Activated CD4-positive, alpha-beta T cell treated with anti-CD3 and anti-CD28 coated beads for 36 hours (primary cell): ENCODE data around the gene FRMD4A. TPM values are rescaled to one million over a fixed set of nuclear protein-coding genes. Genes with fewer than 3 reads are reported as not detected.
A peak's percentile ranks its signal among the peaks of the same experiment; 100 is the strongest.

Experiments
- ATAC-seq: fragments of 200-7000 bp; cut with Tn5 transposase; one replicate; pipeline ENCODE4 v1.10.0; 2021; ENCODE audit warnings: mild to moderate bottlenecking, moderate library complexity
- CTCF ChIA-PET: fragments of 350-600 bp; sonication (Branson Sonifier 250); formaldehyde crosslinking; loops from one replicate; lab custom pipeline; 2021; ENCODE audit warnings: antibody characterized with exemption; lab: Charles Lee
- POLR2A ChIA-PET: fragments of 350-600 bp; sonication (Branson Sonifier 250); formaldehyde crosslinking; loops from one replicate; lab custom pipeline; 2021; ENCODE audit warnings: antibody characterized with exemption, inconsistent platforms; lab: Charles Lee
- DNase-seq: peaks from one replicate; pipeline ENCODE4 v3.0.0-alpha.2; 2020
- H3K27ac Mint-ChIP-seq: one replicate; pipeline ENCODE4 v1.8.0; 2021; ENCODE audit warnings: mixed read lengths
- H3K27me3 Mint-ChIP-seq: one replicate; pipeline ENCODE4 v1.8.0; 2021; ENCODE audit warnings: mixed read lengths
- H3K36me3 Mint-ChIP-seq: one replicate; pipeline ENCODE4 v1.8.0; 2021; ENCODE audit warnings: low read depth, mixed read lengths
- H3K4me1 Mint-ChIP-seq: one replicate; pipeline ENCODE4 v1.8.0; 2021; ENCODE audit warnings: mixed read lengths
- H3K4me3 Mint-ChIP-seq: one replicate; pipeline ENCODE4 v1.8.0; 2021; ENCODE audit warnings: mild to moderate bottlenecking, moderate library complexity, mixed read lengths
- H3K9me3 Mint-ChIP-seq: one replicate; pipeline ENCODE4 v1.8.0; 2021; ENCODE audit warnings: low read depth, mixed read lengths
- intact Hi-C, 2 experiments: fragments of 100-400 bp; cut with DNase I in 1 of 2; cut with micrococcal nuclease in 1 of 2; formaldehyde crosslinking; loops; one replicate each; pipeline versions ENCODE4 v1.14.2 to v1.15.1; 2022 to 2024; cut with DNase I, micrococcal nuclease
- total RNA-seq, 2 experiments: library from RNA; stranded (reverse); gene quantifications; one replicate each; pipeline ENCODE4 v1.2.3, GENCODE V29; 2021

Gene FRMD4A
- total RNA-seq, 2 experiments from 2014 or later = 0.85 to 1.3 TPM

DNA sequence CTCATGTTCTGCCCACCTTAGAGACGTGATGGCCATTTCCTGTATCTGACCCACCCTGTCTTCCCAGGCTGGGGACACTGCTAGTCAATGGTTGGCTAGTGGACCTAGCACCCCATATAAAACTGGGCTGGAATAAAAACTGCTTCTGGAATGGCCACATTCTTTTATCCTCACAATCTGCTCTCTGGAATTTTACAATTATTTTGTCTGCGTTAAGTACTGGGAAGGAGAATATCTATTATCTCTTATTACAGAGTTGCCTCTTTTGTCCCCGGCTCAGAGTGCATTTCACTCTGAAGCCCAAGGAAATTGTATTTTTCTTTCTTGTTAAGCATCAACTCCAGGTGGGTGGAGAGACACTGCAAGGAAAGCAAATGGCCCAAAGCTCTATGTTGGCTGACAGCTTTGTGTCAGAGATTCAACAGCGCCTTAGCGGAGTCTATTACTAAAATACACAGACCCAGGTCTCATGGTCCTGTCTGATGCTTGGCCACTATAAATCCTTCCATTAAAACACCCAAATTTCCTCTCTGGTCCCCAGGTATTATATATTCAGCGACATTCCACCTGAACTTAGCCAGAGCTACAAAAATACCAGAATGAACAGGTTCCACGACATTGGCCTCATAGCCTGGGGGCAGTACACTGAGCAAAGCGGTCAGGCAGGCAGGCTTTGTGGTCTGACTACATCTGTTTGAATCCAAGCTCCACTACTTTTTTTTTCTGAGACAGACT is 622.3 kb downstream of the FRMD4A start:
- ATAC-seq (no peak), DNase-seq (no peak)
- ChIA-PET CTCF (interaction anchor here (0.6 kb wide), 1 partner anchor 67 kb away, joined by 3 read pairs; no protein-coding TSS in a partner anchor), POLR2A (no interaction called here)
- no peaks in the 10 kb centered on the region for H3K9me3 Mint-ChIP-seq
- H3K36me3 Mint-ChIP-seq = no peaks in the 10 kb centered on the region
- H3K27me3 Mint-ChIP-seq = peaks cover 24% of the 10 kb centered on the region
- H3K4me1 Mint-ChIP-seq = peaks cover 27% of the 10 kb centered on the region
- H3K27ac Mint-ChIP-seq = no peak overlapping the region
- intact Hi-C loops = no loop called here
- no peak overlapping the region for H3K4me3 Mint-ChIP-seq

DNA sequence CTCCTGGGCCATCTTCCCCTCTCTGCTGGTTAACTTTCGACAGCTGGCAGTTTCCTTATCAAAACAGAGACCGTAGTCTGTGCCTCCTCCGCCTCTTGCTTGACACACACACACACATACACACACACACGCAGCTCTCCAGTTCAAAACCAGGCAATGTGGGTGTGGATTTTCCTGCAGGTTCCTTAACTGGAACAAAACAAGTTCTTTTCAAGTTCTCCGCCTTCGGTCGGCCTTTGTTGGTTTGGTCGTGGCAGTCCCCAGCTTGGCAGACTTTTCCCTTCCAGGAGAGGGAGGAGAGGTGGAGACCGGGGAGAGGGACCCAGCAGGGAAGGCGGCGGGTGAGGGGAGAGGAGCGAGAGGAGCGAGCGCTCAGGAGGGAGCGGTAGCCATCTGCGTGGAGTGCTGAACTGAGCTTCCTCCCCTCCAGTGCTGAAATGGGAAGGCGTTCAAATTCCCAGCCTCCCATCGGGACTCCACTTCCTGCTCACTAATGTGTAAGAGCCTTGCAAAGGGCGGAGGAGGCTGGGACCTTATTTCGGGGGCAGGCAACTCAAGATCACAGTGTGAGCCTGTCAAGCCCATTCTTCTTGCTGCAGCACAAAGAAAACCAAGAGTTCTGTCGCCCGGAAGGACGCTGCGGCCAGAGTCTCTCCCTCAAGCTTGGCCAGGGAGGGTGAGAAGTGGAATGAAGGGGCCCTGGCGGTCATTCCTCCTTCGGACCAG is 623.4 kb downstream of the FRMD4A start:
- intact Hi-C loops = no loop called here
- ChIA-PET POLR2A (no interaction called here), CTCF (interaction anchor here (1.0 to 1.1 kb wide), 2 partner anchors 11 to 70 kb away, joined by 4 read pairs; no protein-coding TSS in a partner anchor)
- Mint-ChIP-seq H3K27me3 (peaks cover 25% of the 10 kb centered on the region), H3K9me3 (no peaks in the 10 kb centered on the region), H3K4me1 (peaks cover 19% of the 10 kb centered on the region), H3K27ac (peak overlapping the region; percentile 13), H3K36me3 (no peaks in the 10 kb centered on the region), H3K4me3 (peak overlapping the region; percentile 49)
- peak; percentile 48 for DNase-seq
- peak; percentile 51 for ATAC-seq

DNA sequence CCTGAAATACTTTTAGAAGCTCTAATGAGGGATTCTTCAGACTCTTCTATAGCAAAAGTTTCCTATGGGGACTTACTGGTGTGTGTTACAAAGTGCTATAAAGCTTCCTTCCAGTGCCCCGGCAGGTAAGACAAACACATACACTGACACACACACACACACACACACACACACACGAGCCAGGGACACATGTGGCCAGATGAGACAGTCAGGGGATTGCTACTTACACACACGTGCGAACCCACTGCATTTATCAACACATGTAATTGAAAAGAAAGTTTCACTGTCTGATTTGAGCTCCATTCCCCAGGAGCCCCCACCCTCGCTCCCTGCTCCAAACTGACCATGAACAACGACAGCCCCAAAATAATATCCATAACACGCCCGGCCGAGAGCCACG is 624.1 kb downstream of the FRMD4A start:
- Mint-ChIP-seq H3K9me3 (no peaks in the 10 kb centered on the region), H3K4me1 (peaks cover 19% of the 10 kb centered on the region), H3K27ac (no peak overlapping the region), H3K27me3 (peaks cover 25% of the 10 kb centered on the region), H3K36me3 (no peaks in the 10 kb centered on the region), H3K4me3 (peak overlapping the region; percentile 49)
- DNase-seq (no peak), ATAC-seq (no peak)
- ChIA-PET POLR2A (interaction anchor here (0.7 kb wide), 1 partner anchor 968 kb away, joined by 5 read pairs; no protein-coding TSS in a partner anchor), CTCF (interaction anchor here (1.0 kb wide), 1 partner anchor 71 kb away, joined by 4 read pairs; no protein-coding TSS in a partner anchor)
- intact Hi-C loops = no loop called here

DNA sequence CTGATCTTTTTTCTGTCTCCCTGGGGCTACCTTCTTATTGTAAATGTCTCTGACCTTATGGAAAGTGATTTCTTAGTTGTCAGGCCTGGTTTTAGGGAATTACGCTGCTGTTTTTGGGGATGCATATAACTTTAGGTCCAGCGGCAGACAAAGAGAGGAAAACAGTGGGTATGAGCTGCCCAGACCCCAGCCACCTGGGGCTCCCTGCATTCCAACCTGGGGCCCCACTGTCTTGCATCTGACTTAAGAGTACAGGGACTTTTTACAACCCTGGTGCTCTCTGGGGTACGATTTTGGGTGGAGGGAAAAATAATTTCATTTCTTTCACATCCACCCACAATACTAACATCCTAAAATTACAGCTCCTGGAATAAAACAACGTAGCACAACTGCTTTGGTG is 624.5 kb downstream of the FRMD4A start:
- intact Hi-C loops = no loop called here
- ATAC-seq (no peak), DNase-seq (no peak)
- no peak overlapping the region for H3K27ac Mint-ChIP-seq
- ChIA-PET CTCF (interaction anchor here (1.0 to 1.2 kb wide), 2 partner anchors 13 to 71 kb away, joined by 3 to 4 read pairs; no protein-coding TSS in a partner anchor), POLR2A (interaction anchor here (0.7 kb wide), 1 partner anchor 968 kb away, joined by 5 read pairs; no protein-coding TSS in a partner anchor)
- H3K4me1 Mint-ChIP-seq = peaks cover 19% of the 10 kb centered on the region
- no peaks in the 10 kb centered on the region for H3K9me3 Mint-ChIP-seq
- H3K4me3 Mint-ChIP-seq = no peak overlapping the region
- no peaks in the 10 kb centered on the region for H3K36me3 Mint-ChIP-seq
- peaks cover 26% of the 10 kb centered on the region for H3K27me3 Mint-ChIP-seq

DNA sequence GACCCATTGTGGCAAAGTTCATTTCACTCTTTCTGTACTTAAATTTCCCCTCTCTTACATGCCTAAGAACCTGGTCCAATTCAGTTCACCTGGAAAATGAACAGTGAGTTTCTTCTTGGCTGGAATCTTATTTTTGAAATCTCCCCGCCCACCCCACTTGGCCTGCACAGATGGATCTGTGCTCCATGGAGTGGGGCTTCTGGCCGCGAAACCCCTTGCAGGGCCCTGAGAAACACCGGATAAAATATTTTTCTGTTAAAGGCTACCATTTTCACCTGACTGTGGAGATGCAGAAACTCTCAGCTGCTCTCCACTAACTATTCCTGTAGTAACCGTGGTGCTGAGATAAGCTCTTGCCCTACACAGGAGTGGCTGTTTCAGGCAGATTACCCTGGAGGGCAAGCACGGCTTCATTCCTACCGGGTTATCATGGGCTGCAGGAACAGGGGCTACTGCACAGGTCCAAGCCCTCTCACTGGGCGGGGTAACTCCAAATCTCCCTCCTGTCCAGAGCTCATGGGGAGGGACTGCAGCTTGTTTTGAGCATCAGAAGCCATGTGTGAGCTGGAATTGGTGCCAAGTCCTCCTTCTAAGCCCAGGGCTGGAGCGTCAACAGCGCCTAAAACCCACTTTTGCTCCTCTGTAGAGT is 625.1 kb downstream of the FRMD4A start:
- Mint-ChIP-seq H3K36me3 (no peaks in the 10 kb centered on the region), H3K9me3 (no peaks in the 10 kb centered on the region), H3K4me3 (no peak overlapping the region), H3K27ac (no peak overlapping the region), H3K27me3 (peaks cover 27% of the 10 kb centered on the region), H3K4me1 (peaks cover 19% of the 10 kb centered on the region)
- no peak for ATAC-seq
- CTCF ChIA-PET = interaction anchor here (0.6 to 1.2 kb wide), 2 partner anchors 13 to 1733 kb away, joined by 3 read pairs; no protein-coding TSS in a partner anchor
- intact Hi-C loops = no loop called here
- DNase-seq = no peak
- POLR2A ChIA-PET = interaction anchor here (0.7 kb wide), 1 partner anchor 969 kb away, joined by 5 read pairs; no protein-coding TSS in a partner anchor

DNA sequence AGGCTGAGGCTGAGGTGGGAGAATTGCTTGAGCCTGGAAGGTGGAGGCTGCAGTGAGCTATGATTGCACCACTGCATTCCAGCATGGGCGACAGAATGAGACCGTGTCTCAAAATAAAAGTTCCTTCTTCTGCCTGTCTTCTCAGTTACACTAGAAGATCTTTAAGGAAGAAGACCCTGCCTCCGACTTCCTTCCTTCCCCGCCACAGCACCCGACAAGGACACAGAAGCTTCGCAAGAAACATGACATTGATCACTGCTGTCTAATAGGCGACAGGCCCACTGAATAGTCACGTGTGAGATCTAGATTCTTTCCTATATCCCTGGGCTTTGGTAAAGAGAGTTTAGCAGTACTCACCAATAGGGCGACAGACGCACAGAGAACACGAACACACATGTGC is 625.8 kb downstream of the FRMD4A start:
- intact Hi-C loops = no loop called here
- CTCF ChIA-PET = interaction anchor here (0.6 to 1.2 kb wide), 2 partner anchors 14 to 1734 kb away, joined by 3 read pairs; no protein-coding TSS in a partner anchor
- Mint-ChIP-seq H3K36me3 (no peaks in the 10 kb centered on the region), H3K27me3 (peaks cover 27% of the 10 kb centered on the region), H3K4me1 (peaks cover 19% of the 10 kb centered on the region), H3K4me3 (no peak overlapping the region), H3K9me3 (no peaks in the 10 kb centered on the region), H3K27ac (no peak overlapping the region)
- POLR2A ChIA-PET = no interaction called here
- ATAC-seq (no peak), DNase-seq (no peak)

DNA sequence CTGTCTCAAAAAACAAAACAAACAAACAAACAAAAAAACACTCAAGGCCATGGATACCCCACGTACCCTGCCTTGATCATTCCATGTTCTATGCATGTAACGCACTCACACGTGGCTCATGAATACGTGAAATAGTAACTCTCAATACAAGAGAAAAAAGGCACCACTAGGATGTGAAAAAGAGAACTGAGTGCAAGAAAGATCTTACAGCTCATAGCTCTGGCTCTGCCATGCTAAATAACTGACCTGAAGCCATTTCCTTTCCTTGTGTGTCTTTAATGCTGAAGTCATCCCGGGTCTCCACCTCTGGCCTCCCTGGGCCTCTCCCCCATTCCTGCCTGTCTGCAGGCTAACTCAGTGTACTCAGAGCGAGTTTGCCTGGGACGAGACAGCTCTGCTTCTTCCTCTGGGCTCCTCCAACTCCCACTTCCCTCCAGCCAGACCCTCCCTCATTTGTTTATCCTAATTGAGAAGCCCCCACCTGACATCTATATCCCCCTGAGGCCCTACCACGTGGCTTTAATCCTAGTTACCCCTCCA is 626.7 kb downstream of the FRMD4A start:
- Mint-ChIP-seq H3K27ac (no peak overlapping the region), H3K4me3 (no peak overlapping the region), H3K4me1 (peaks cover 19% of the 10 kb centered on the region), H3K36me3 (no peaks in the 10 kb centered on the region), H3K9me3 (no peaks in the 10 kb centered on the region), H3K27me3 (peaks cover 27% of the 10 kb centered on the region)
- POLR2A ChIA-PET = no interaction called here
- intact Hi-C loops = no loop called here
- DNase-seq (no peak), ATAC-seq (no peak)
- CTCF ChIA-PET = no interaction called here

DNA sequence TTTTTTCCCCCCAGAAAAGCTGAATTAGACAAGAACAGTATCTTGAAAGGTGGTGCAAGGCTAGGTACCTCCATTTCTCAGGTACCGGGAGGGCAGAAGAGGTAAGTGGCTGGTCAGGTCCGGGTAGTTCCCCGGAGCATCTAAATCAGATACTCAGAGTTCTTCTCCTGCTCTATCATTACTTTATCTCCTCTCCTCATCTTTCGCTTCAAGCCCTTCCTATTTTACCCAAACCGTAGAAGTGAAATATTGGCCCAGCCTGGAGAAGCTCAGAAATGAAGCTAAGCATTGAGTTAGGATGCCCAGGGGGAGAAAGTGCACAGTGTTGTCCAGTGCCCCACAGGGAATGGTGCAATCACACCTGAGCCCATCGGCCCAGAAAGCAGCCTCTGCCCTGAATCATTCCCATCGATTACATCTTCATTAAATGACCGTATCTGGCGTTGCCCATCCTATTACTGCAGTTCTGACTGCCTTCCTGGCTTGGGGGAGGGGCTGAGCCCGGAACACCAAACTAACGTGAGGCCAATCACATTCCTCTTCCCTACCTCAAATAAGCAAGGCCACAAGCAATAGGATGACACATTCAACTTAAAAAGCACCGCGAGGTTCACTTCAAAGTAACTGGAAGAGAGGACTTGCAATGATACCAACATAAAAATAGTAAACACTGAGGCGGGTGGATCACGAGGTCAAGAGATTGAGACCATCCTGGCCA is 627.5 kb downstream of the FRMD4A start:
- Mint-ChIP-seq H3K27me3 (peaks cover 26% of the 10 kb centered on the region), H3K36me3 (no peaks in the 10 kb centered on the region), H3K4me1 (peaks cover 19% of the 10 kb centered on the region), H3K4me3 (no peak overlapping the region), H3K9me3 (no peaks in the 10 kb centered on the region), H3K27ac (no peak overlapping the region)
- ATAC-seq = no peak
- CTCF ChIA-PET = no interaction called here
- POLR2A ChIA-PET = no interaction called here
- no peak for DNase-seq
- intact Hi-C loops = no loop called here

DNA sequence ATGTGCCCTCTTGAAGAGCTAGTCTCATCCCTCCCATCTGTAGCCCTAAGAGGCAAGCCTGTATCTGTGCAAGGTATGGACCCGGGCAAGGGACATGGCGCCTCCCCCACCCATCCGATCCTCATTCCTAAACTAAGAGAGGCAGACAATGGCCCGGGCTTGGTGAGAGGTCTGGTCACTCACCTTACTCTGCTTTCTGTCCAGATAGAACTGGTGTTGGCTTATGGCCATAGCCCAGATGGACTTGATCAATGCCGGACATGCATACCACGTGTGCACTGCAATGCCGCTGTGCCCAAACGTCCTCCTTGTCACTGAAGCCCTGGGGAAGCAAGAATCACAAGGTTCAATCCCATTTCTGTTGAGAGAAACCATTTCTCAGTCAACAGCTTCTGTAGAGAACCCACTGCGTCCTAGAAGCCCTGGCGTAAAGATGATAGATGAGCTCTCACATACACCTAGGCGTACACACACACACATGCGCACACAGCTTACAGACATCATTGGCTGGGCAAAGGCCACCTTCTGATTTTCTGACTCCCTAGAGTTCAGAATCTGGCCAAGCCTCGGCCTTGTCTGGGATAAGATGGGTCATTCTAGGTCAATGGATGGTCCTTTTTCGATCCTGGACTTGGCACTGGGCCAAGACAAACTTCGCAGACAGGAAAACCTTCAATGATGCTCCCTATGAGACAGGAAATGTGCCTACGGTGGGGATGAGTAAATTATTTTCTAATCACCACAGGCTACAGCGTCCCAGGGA is 629.4 kb downstream of the FRMD4A start:
- intact Hi-C loops = no loop called here
- Mint-ChIP-seq H3K4me3 (no peak overlapping the region), H3K9me3 (no peaks in the 10 kb centered on the region), H3K36me3 (no peaks in the 10 kb centered on the region), H3K27ac (no peak overlapping the region), H3K27me3 (peaks cover 13% of the 10 kb centered on the region), H3K4me1 (peaks cover under 1% of the 10 kb centered on the region)
- DNase-seq (no peak), ATAC-seq (no peak)
- POLR2A ChIA-PET = interaction anchor here (0.7 kb wide), 1 partner anchor 56 kb away, joined by 6 read pairs; no protein-coding TSS in a partner anchor
- CTCF ChIA-PET = no interaction called here

DNA sequence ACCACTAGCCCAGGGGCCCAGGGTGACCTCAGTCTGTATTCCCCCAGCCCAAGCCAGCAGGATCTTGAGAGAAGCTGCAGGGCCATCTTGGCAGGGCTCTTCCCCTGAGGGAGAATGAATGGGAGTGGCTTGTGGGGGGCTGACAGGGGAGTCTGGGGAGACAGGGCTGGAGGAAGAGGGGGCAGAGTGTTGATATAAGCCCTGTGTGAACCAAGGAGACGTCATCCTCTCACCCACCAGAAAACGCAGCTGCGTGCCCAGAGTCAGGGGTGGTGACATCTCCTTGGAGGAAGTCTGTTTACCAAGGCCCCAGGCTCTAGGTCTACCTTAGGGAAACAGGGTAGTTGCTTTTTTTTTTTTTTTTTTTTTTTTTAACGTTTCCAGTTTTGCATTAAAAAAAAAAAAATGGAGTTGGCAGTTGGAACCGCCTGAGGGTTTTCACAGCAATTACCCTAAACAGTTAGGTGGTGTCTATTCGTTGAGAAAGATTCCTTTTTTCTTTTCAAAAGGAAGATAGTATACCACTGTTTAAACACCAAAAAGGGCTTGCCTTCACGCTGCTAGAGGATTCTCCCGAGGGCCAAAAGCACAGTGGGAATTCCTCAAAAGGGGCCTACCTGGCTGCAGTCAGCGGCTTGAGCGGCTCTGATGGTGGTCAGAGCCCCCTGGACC is 630.1 kb downstream of the FRMD4A start:
- CTCF ChIA-PET = no interaction called here
- no peak overlapping the region for H3K27ac Mint-ChIP-seq
- no peaks in the 10 kb centered on the region for H3K36me3 Mint-ChIP-seq
- H3K4me3 Mint-ChIP-seq = no peak overlapping the region
- intact Hi-C loops = no loop called here
- H3K9me3 Mint-ChIP-seq = no peaks in the 10 kb centered on the region
- H3K27me3 Mint-ChIP-seq = peaks cover 13% of the 10 kb centered on the region
- H3K4me1 Mint-ChIP-seq = no peaks in the 10 kb centered on the region
- ATAC-seq (no peak), DNase-seq (no peak)
- POLR2A ChIA-PET = no interaction called here
